Measurements from ENCODE around the gene IKZF1.

Gene IKZF1

DNA sequence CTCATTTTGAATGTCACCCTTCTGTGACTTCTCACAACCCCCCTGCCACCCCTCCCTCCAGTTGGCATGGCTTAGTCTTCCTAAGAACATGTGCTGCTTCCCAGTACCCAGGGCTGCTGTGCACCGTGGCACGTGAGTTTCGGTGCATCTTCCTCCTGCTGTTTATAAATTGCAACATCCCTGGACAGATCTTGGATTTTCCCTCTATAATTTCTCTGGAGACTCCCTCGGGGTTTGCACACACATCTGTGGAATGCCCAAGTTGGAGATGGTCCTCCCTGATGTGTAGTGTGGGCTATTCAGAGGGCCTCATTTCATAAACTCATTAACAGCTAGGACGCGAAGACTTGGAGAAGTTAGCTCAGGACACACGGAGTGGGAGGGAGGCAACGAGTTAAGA lies 52.9 kb downstream of the IKZF1 start:
- DNase-seq, result peak; percentile 66

DNA sequence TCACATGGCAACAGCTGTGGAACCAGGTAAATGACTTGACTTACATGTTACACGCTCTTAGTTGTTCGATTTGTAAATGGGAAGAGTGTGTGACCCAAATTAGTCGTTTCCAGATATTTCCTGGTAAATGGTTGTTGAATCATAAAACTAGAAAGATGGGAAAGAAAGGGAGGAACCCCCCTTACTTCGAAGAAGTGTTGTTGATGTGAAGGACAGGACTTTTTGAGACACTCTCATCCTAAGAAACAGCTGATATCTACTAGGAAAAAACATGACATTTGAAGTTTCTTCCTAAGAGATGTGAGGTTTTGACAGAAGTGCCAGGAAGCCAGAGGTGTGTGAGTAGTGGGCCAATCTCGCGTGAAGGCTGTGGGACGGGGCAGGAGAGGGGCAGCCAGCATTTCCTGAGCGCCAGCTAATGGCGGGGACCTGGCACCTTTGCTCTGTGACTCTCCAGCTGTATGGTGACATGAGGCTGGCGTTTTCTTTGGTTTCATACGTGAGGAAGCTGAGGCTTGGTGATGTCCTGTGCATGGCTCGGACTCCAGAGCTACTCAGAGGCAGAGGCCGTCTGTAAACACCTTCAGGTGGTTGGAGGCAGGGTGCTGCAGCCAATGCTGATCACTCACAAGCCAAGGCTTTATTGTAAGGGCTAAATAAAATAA lies 53.7 kb downstream of the IKZF1 start:
- DNase-seq, result peak; percentile 77

DNA sequence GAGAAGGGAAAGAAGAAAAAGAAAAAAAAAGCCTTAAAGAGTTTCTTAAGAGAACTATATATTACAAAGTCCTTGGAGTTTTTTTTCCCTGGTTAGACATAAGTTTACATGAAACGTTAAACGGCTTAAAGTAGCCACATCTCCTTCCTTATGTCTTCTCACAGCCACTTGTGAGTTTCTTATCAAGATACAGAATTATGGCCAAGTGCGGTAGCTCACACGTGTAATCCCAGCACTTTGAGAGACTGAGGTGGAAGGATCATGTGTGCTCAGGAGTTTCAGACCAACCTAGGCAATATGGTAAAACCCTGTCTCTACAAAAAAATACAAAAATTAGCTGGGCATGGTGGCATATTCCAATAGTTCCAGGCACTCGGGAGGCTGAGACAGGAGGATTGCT lies 54.3 kb downstream of the IKZF1 start:
- DNase-seq, result peak; percentile 62

GRCh38 chr7:50359258-50359994 lies 54.9 kb downstream of the IKZF1 start:
- DNase-seq, result peak; percentile 77

DNA sequence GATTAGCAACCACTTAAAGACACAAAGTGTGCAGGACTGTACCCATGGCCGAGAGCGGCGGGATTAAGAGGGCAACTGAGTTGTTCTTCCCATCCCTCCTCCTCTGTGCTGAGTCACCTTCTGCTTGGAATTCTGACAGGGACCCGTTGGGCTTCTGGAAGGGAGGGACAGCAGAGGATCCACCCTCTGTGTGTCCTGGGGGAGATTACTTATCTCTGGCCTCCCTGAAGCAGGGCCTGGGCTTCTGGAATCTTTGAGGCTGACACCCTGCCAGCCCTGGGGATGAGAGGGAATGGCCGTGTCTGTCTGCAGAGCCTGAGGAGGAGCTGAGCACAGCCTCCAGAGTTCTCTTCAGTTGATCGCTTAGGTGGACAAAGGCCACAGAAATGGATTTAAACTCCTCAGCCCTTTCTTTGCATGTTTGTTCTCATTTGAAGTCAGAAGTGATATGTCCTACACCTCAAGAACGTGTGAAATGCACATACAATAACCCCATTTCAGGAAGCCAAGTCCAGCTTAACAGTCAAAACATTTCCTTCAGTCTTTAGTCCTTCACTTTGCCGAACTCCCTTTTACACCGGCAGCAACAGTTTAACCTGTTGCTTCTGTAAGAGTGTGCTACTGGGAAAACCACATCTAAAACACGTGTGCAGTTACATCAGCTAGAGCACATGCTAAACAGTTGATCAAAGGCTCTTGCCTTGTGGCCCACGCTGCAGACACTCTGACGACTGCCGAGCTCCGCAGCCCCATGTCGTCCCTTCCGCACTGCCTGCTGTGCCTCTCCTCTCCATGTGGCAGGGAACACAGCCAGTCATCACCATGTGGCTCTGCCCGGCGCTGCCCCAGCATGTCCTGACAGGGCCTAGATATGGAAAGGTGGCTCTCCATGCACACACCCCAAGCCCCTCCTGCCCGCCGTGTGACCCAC lies 55.7 kb downstream of the IKZF1 start:
- peak; percentile 89 for DNase-seq

- DNase-seq, result peak; percentile 70
Observed at GRCh38 chr7:50362142-50362541, 57.6 kb downstream of the IKZF1 start.

DNA sequence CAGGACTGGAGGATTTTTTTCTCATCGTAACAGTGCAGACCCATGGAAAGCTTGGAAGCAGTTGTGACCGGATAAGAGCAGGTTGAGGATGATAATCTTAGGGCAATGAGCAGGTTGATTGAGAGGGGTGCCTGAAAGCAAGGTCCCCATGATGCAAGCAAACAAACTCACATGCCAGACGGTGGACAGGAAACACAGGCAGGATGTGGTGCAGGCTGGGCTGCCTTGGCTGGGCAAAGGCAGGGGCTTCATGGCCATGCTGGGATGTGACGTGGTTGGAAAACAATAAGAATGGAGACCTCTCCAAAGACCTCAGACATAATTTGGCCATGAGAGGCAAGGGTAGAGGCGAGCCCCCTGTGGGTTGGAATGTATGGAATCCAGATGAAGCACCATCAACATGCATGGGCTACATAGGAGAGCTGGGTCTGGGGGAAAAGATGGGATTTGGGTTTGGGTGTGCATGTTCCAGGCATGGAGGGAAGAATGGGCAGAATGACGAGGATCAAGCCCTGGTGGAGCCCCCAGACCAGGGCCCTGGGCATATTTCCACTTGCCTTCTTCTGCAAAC lies 58.3 kb downstream of the IKZF1 start:
- DNase-seq, result no peak

DNA sequence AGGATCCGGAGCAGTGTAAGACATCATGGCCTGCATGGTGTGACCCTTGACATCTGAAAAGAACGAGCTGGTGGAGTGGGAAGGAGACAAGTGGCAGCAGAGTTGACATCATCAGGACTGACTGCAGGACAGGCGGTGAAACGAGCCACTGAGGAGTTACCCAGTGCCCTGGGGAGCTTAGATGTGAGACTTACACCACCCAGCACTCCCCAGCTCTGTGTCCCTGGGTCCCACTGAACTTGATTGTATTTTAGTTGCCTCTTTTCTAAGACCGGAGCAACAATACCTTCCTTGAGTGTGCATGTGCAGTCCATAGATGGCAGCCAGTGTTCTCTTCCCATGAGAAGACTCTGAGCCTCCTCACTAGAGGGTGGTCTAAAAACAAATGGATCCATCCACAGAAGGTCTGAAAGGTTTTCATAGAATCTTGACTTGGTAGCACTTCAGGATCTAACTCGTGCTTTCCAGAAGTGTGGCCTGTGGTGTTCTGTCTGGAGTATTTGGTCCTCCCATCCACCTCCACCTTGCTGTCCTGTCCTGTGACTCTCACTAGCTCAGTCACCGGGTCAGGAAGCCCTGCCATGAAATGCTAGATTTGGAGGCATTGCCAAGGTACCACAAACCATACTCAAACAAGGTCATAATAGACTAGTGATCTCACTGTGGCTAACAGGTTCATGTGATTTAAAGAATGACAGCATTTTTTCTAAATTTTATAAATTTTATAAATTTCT lies 59.0 kb downstream of the IKZF1 start:
- DNase-seq, result no peak

GRCh38 chr7:50364645-50365044 lies 60.1 kb downstream of the IKZF1 start:
- no peak for DNase-seq

GRCh38 chr7:50366311-50366710 lies 61.8 kb downstream of the IKZF1 start:
- DNase-seq, result no peak

- no peak for DNase-seq
Observed at GRCh38 chr7:50367100-50367499, 62.6 kb downstream of the IKZF1 start.

DNA sequence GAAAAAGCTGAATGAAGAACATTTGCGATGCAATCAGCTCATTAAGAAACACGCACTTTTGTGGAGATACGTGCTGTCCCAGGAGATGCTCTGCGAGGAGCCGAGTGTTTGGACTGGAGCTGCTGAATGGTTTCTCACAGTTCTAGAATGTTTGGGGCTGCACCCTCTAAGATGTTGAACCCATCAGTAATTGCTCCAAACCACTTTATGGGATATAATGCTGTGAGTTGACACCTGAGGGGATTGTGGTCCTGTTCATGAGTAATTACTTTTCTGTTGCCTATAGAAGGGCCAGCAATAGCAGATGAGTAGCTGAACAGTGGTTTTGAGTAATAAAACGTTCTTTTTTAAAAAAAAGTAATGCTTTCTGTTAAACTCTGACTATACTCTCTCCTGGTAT lies 63.1 kb downstream of the IKZF1 start:
- DNase-seq, result peak; percentile 62

- no peak for DNase-seq
Observed at GRCh38 chr7:50368366-50368765, 63.9 kb downstream of the IKZF1 start.

- DNase-seq, result peak; percentile 63
Observed at GRCh38 chr7:50369143-50370026, 64.9 kb downstream of the IKZF1 start.

- DNase-seq, result peak; percentile 58
Observed at GRCh38 chr7:50370884-50371283, 66.4 kb downstream of the IKZF1 start.

GRCh38 chr7:50371551-50372021 lies 67.1 kb downstream of the IKZF1 start:
- DNase-seq, result peak; percentile 74

DNA sequence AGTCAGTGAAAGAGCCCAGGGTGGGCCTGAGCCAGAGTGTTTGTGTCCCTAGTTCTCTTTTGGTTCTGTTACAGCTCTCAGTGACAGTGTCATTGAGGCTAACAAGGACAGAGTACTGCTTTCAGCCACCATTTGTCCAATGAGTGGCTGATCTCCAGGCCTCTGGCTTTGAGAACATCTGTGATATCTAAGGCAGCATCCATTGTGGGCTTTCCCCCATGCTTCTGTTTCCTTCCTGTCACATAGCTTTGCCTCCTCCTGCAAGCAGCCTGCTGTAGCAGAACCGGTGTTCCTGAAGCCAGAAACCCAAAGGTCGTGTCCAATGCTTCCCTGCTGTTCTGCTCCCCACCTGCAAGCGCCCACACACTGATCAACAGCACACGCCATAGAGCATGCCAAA lies 68.4 kb downstream of the IKZF1 start:
- DNase-seq, result peak; percentile 56

DNA sequence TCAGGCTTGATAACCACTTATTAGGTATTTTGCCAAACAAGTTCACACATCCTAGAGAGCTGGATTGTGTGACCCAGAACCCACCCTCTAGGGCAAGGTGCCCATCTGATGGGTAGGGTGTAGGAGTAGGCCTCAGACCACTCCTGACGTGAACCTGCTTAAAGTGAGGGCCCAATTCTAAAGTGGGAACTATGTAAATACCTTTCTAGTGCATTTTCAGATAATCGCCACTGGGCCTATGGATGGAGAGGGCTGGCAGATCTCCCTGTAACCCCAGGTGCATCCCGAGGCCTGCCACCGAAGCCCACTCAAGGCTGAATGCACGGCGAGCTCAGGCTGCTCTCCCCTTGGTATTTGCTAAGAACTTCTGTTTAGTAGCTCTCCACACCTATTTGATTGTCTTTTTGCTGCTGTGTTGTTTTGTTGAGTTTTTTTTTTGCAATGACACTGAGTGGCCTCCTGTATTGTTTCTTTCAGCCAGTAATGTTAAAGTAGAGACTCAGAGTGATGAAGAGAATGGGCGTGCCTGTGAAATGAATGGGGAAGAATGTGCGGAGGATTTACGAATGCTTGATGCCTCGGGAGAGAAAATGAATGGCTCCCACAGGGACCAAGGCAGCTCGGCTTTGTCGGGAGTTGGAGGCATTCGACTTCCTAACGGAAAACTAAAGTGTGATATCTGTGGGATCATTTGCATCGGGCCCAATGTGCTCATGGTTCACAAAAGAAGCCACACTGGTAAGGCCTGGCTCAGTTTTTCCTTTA lies 71.7 kb downstream of the IKZF1 start:
- DNase-seq, result peak; percentile 54

GRCh38 chr7:50377356-50377755 lies 72.8 kb downstream of the IKZF1 start:
- DNase-seq, result peak; percentile 54

DNA sequence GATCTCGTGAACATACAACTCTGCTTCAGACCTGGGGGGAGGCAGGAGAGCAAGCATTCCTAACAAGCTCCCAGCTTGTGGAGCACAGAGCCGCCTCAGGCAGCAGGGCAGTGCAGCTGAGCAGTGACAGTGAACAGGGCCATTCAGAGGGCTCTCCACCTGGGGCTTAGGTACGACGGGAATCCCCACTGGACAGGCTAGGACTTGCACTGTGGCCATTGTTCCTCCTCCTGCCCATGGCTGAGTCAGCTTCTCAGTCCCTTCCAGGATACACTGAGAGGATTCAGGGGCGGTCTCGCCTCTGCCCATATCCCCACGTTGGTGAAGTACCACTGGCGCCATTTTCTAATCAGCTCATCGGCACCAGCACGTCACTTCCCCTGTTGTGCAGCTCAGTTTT lies 74.6 kb downstream of the IKZF1 start:
- DNase-seq, result no peak

All from activated CD8-positive, alpha-beta memory T cell treated with anti-CD3 and anti-CD28 coated beads for 24 hours (primary cell).